ENCODE measurements around the gene PKHD1. TPM values are rescaled to one million over a fixed set of nuclear protein-coding genes. Genes with fewer than 3 reads are reported as not detected.
"Not testable (repeated sequence)": the region's sequence is repeated elsewhere in the genome, so short reads cannot be mapped to it uniquely, and the experiment has no call there.

Gene PKHD1
- total RNA-seq, 6 experiments from 2014 or later = 1.2 to 3.0 (median 2.3) TPM

- Histone ChIP-seq H3K9me3 (no peaks in the 10 kb centered on the region), H3K27me3 (no peaks in the 10 kb centered on the region), H3K36me3 (no peaks in the 10 kb centered on the region), H3K27ac (no peak overlapping the region), H3K4me3 (no peak overlapping the region), H3K4me1 (no peaks in the 10 kb centered on the region)
- DNase-seq = no peak
- TF ChIP-seq CTCF (IDR thresholded peaks at IDR 0.05) (no peak), POLR2A (IDR thresholded peaks at IDR 0.05) (no peak)
- no peak for ATAC-seq
- WGBS (ENCODE audit: insufficient coverage, low coverage, low lambda C conversion rate, missing lambda C conversion rate) = 88% methylated on average over 5 of the region's 5 CpGs
- intact Hi-C loops (cut with DNase I) = no loop called here
These were observed 157.4 kb downstream of the PKHD1 start for GRCh38 chr6:51929934-51930574.

- no peaks in the 10 kb centered on the region for H3K27me3 ChIP-seq
- no peaks in the 10 kb centered on the region for H3K4me1 ChIP-seq
- H3K36me3 ChIP-seq = no peaks in the 10 kb centered on the region
- TF ChIP-seq CTCF (IDR thresholded peaks at IDR 0.05) = no peak
- no peak for TF ChIP-seq POLR2A (IDR thresholded peaks at IDR 0.05)
- DNase-seq (no peak), ATAC-seq (no peak)
- no peak overlapping the region for H3K27ac ChIP-seq
- 67% methylated on average over 3 of the region's 3 CpGs for WGBS (ENCODE audit: insufficient coverage, low coverage, low lambda C conversion rate, missing lambda C conversion rate)
- H3K4me3 ChIP-seq = no peak overlapping the region
- intact Hi-C loops (cut with DNase I) = no loop called here
- no peaks in the 10 kb centered on the region for H3K9me3 ChIP-seq
These were observed 159.1 kb downstream of the PKHD1 start for GRCh38 chr6:51928320-51928719.

- no peak for DNase-seq
- no peak for ATAC-seq
- WGBS (ENCODE audit: insufficient coverage, low coverage, low lambda C conversion rate, missing lambda C conversion rate) = 80% methylated on average over 1 of the region's 1 CpG
- Histone ChIP-seq H3K36me3 (no peaks in the 10 kb centered on the region), H3K4me1 (no peaks in the 10 kb centered on the region), H3K4me3 (no peak overlapping the region), H3K27me3 (no peaks in the 10 kb centered on the region), H3K27ac (no peak overlapping the region), H3K9me3 (no peaks in the 10 kb centered on the region)
- TF ChIP-seq POLR2A (IDR thresholded peaks at IDR 0.05) (no peak), CTCF (IDR thresholded peaks at IDR 0.05) (no peak)
- intact Hi-C loops (cut with DNase I) = no loop called here
These were observed 160.0 kb downstream of the PKHD1 start for GRCh38 chr6:51927450-51927849.

GRCh38 chr6:51926125-51926524 is 161.3 kb downstream of the PKHD1 start:
- intact Hi-C loops (cut with DNase I) = no loop called here
- DNase-seq (no peak), ATAC-seq (no peak)
- Histone ChIP-seq H3K27me3 (no peaks in the 10 kb centered on the region), H3K36me3 (no peaks in the 10 kb centered on the region), H3K27ac (no peak overlapping the region), H3K4me3 (no peak overlapping the region), H3K4me1 (no peaks in the 10 kb centered on the region), H3K9me3 (no peaks in the 10 kb centered on the region)
- TF ChIP-seq POLR2A (IDR thresholded peaks at IDR 0.05) (no peak), CTCF (IDR thresholded peaks at IDR 0.05) (no peak)
- WGBS (ENCODE audit: insufficient coverage, low coverage, low lambda C conversion rate, missing lambda C conversion rate) = 60% methylated on average over 5 of the region's 5 CpGs

- H3K4me3 ChIP-seq; DNase-seq; H3K9me3 ChIP-seq; H3K27me3 ChIP-seq; H3K36me3 ChIP-seq; H3K4me1 ChIP-seq; intact Hi-C loops (cut with DNase I); H3K27ac ChIP-seq; ATAC-seq: not testable (repeated sequence)
- 94% methylated on average over 3 of the region's 9 CpGs for WGBS (ENCODE audit: insufficient coverage, low coverage, low lambda C conversion rate, missing lambda C conversion rate)
These were observed 164.9 kb downstream of the PKHD1 start for GRCh38 chr6:51922479-51922878.

- ATAC-seq; intact Hi-C loops (cut with DNase I); DNase-seq; H3K27ac ChIP-seq; H3K4me1 ChIP-seq; H3K36me3 ChIP-seq; H3K27me3 ChIP-seq; H3K4me3 ChIP-seq; H3K9me3 ChIP-seq: not testable (repeated sequence)
- 97% methylated on average over 2 of the region's 2 CpGs for WGBS (ENCODE audit: insufficient coverage, low coverage, low lambda C conversion rate, missing lambda C conversion rate)
These were observed 169.1 kb downstream of the PKHD1 start for GRCh38 chr6:51918347-51918746.
